ENCODE data around the gene HLA-B.
"Not testable (repeated sequence)": the region's sequence is repeated elsewhere in the genome, so short reads cannot be mapped to it uniquely, and the experiment has no call there.

Gene HLA-B

GRCh38 chr6:31381666-31382065, 24.7 kb upstream of the HLA-B start:
- DNase-seq = no peak

GRCh38 chr6:31379850-31380249, 22.9 kb upstream of the HLA-B start:
- DNase-seq = no peak

- DNase-seq = no peak
Measured at GRCh38 chr6:31378721-31379103, 21.7 kb upstream of the HLA-B start.

GRCh38 chr6:31378062-31378720, 21.2 kb upstream of the HLA-B start:
- no peak for DNase-seq

GRCh38 chr6:31377029-31377428, 20.1 kb upstream of the HLA-B start:
- DNase-seq = no peak

- DNase-seq = no peak
Measured at GRCh38 chr6:31375699-31376098, 18.7 kb upstream of the HLA-B start.

GRCh38 chr6:31374118-31374517, 17.1 kb upstream of the HLA-B start:
- not testable (repeated sequence) for DNase-seq

- no peak for DNase-seq
Measured at GRCh38 chr6:31368461-31368860, 11.5 kb upstream of the HLA-B start.

- DNase-seq = peak; percentile 86
Measured at GRCh38 chr6:31366693-31367470, 9.9 kb upstream of the HLA-B start.

- no peak for DNase-seq
Measured at GRCh38 chr6:31365864-31366263, 8.9 kb upstream of the HLA-B start.

- DNase-seq = no peak
Measured at GRCh38 chr6:31363811-31364210, 6.8 kb upstream of the HLA-B start.

- no peak for DNase-seq
Measured at GRCh38 chr6:31362751-31363150, 5.8 kb upstream of the HLA-B start.

- DNase-seq = no peak
Measured at GRCh38 chr6:31359581-31359980, 2.6 kb upstream of the HLA-B start.

- DNase-seq = no peak
Measured at GRCh38 chr6:31358302-31358701, 1.3 kb upstream of the HLA-B start.

- DNase-seq = no peak
Measured at GRCh38 chr6:31357886-31358285, 907 bp upstream of the HLA-B start.

- peak; percentile 32 to 57 for DNase-seq
Measured at GRCh38 chr6:31356216-31356945, 598 bp downstream of the HLA-B start.

- DNase-seq = peak in 1 of 2 donors; percentile 18
Measured at GRCh38 chr6:31355583-31355948, 1.4 kb downstream of the HLA-B start.

GRCh38 chr6:31354864-31355582, 2.0 kb downstream of the HLA-B start:
- DNase-seq = peak in 1 of 2 donors; percentile 8

- DNase-seq = peak in 1 of 2 donors; percentile 9
Measured at GRCh38 chr6:31354158-31354863, 2.7 kb downstream of the HLA-B start.

GRCh38 chr6:31353384-31353945, 3.5 kb downstream of the HLA-B start:
- DNase-seq = peak in 1 of 2 donors; percentile 11

- DNase-seq = peak in 1 of 2 donors; percentile 10
Measured at GRCh38 chr6:31352683-31353383, 4.1 kb downstream of the HLA-B start.

- no peak for DNase-seq
Measured at GRCh38 chr6:31352310-31352682, 4.7 kb downstream of the HLA-B start.
